ENCODE data around the gene WDFY2.

WDFY2 gene

DNA sequence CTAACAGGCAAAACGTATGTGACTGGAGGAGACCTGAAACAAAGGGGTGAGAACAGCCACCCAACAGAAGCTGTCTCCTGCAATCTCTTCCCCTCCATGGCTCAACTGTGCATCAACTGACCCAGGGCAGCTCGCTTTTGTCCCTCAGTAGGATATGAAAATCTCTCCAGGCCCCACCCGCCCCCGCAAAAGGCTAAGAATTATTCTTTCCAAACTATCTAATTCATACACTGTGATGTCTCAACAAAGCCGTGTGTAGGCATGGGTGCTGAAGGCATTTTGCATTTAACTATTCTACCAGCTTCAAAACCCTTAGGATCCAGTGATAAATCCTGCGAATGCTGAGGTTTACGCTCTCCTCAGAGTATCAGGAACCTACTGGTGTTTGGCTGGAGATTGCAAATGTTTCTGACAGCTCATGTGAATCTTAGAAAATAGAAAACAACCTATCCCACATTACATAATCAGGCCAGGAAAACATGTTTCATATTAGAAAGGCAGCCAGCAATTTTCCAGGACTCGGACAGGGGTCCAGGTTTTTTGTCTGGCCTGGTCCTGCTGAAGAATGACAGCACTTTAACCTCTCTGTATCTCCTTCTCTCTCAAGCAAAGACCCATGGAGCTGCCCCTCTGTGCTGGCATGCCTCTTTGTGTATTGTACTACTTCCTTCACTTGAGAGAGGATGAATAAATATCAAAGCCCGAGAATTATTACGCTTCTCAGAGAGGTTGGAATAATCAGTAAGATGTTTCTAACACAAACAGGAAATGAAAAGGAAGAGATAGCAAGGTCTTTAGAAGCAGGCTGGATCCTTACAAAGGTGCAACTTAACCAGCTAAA is 202.4 kb downstream of the WDFY2 start:
- no peak for DNase-seq

DNA sequence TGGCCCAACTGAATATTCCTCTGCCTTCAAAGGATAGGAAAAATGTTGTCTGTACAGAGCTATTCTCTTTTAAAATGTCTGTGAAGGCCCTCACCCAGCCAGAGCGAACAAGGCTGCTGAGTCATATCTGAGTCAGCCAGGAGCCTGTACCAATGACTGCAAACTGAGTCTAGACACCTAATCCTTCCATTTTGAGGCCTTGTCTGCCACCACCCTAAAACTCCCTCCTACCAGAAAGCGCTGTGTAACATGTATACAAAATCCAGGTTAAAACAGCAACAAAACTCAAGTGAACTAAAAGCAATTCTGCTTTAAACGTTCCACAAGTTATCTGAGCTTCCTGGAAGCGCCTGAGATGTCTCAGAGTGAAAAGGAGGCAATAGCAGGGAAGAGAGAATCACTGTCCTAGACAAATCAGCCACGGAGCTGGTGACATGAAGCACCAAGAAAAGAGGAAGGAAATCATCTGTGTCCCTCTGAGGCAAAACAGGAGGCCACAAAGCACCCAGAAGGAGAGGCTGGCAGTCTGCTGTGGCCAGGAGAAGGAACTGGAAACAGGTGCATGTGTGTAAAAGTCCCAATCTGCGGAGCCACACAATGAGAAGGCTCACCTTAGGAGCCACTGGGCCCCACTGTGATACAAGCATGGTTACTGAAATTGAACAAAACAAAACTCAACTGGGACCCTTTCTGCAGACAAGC is 209.5 kb downstream of the WDFY2 start:
- DNase-seq: peak in 19 of 56 donors; percentile 9 to 68 (median 38)

DNA sequence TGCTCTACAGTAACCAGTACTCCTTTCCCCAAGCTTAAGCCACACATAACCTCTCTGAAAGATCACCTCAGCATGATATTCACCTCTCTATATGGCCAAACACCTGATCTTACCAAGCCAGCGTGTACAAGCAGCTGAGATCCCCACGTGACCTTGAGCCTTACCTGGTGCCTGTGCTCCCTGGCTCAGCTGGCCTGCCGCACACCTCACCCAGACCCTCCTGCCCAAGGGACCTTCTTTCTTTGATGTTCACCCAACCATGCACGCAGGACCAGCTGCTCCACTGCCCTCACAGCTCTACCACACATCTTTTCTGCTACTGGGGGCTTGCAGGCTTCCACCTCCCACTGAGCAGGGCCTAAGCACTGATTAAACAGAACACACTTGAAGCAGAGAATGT is 210.7 kb downstream of the WDFY2 start:
- no peak for DNase-seq

DNA sequence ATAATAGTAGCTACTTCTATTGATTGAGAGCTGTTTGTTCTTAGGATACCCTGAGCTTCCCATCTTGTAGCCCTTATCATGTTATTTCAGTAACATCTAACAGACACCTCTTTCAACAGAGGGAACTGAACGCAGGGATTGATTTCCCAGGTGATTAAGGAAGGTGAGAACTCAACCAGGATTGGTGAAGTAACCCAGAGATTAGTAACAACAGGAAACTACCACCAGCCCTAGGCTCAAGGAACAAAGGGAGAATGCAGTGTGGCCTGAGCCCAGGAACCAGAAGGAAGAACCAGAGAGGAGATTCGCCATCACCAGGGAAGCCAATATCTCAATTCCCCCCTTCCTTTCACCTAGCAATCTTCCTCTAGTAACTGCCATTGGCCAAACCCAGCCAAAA is 211.2 kb downstream of the WDFY2 start:
- no peak for DNase-seq

DNA sequence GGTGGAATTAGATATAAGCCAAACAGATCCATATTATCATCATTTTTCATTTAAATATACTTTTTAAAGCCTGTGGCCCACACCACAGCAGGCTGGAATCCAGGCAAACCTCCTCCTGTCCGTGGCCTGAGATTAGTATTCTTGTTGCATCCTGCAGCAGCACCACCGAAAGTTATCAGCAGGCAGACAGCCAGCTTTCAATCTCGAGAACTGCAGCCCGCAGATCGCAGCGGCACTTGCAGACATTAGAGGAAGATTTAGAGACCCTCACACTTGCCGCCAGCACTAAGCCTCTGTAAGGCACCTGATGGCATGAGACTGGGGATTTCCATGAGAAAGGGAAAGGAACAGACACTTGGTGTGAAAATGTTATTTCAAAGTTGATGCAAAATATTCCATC is 212.3 kb downstream of the WDFY2 start:
- DNase-seq: no peak

DNA sequence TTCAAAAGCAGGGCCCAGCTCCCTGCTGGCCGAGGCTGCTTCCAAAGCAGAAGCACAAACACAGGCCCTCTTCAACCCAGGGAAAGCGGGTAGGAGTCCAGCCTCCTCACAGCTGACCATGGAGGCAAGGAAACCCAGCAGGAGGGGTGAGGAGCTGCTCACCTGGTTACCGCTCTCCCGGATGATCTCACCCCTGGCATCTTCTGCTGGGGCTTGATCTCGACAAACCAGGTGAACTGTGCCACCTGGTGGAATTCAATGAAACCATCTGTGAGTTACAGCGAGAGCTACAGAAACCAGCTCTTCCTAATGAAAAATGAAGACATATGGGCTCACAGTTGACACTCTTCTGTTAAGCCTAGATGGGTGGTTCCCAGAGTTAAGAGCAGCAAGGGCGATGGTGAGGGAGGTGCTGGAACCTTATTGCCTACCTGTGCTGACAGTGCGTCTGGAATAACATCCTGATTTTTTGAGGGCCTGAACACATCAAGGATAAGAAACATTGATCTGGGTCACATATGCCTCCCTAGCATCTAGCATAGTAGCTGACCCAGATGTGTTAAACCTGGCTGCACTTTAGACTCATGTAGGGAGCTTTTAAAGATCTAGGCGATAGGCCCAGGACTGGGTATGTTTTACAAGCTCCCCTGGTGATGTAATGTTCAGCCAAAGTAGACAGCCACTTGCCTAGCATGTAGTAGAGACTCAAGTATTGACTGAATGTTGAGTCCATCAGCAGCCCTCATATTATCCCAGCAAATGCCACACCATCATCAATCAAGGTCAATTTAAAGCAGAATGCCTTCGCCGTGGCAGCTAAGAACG is 213.6 kb downstream of the WDFY2 start:
- peak in 30 of 56 donors; percentile 7 to 73 (median 32) for DNase-seq

DNA sequence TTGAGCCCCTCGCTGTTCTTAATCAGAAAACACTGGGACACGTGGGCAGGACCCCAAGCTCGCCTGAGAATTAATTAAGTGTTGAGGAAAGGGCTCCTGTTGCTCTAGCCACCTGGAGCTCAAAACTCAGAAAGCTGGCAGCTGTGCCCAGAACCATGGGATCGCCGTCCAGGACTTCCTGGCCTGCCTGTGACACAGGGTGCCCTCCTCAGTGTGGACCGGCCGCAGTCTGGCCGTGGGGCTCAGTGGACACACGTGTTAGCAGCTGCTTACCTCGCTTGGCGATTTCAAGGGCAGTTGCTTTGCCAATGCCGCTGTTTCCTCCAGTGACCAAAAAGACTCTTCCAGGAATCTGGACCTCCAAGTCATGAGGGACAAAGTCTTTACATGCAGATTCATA is 215.0 kb downstream of the WDFY2 start:
- DNase-seq: no peak

DNA sequence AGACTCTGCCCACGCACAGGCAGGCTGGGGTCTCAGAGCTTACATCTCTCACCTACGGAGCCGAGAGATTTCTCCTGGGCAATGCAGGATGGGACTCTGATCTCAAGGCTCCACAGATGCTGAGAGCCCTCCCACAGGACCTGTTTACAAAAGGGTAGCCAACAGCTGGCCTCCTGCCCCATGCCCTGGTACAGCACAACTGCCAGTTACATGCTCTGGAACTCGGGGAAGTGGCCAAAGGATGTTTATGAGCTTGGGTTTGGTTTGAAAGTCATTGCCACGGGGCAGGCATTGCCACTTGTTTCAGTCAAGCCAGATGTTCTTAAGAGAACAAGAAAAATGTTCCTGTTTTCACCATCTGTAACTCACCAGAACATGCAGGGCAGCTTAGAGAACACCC is 216.2 kb downstream of the WDFY2 start:
- DNase-seq: peak in 1 of 56 donors; percentile 34

DNA sequence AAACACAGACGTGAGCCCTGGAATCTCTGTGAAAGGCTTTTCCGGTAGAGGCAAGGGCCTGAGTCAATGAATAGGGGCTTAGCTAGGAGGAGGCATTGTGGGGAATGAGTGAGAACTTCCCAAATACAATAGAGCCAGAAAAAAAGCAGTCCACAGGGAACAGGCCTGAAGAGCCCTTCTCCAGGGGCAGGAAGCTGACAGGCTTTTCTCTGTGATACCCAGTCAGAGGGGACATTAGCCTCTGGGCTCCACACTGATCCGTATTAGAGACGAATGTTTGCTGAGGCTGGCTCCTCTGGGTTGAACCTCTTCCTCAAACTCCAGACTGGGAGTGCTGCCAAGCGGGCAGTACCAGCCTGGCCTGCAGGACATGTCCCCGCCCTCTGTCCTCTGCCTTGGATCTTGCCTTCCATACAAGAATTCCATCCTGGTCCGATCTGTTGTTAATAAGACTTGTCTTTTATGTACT is 217.4 kb downstream of the WDFY2 start:
- DNase-seq: peak in 51 of 56 donors; percentile 21 to 85 (median 55)

DNA sequence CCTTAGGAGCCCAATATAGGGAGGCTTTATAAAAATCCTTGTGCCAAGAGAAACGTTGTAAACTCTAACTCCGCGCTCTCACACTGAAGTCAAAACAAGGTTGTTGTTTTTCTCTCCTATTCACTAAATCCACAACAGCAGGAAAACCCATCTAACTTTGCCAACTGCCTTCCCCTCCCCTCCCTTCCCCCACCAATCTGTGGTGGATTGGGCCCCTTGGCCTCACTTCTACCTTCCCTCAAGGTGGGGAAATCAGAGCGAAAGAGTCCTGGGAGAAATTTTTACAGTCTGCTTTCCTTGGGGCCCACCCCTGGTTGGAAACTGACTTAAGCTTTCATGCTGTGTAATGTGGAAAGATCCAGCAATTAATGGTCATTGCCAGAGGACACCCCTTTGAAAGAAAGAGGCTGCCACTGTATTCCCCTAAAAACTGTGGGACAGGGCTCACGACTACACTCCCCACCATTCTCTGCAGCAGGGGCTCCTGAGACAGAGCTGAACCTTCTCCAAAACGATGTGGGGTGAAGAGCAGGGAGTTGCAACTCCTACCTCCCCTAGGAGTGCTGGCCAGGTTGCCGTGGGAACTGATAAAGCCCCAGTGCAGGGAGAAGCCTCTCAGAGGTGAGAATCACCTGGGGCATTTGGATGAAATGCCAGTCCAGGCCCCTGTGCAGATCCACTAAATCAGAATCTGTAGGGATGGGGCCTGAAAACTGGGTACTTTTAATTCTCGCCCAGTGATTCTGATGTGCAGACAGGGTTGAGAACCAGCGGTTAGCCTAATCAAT is 218.6 kb downstream of the WDFY2 start:
- peak in 9 of 56 donors; percentile 17 to 56 (median 39) for DNase-seq

DNA sequence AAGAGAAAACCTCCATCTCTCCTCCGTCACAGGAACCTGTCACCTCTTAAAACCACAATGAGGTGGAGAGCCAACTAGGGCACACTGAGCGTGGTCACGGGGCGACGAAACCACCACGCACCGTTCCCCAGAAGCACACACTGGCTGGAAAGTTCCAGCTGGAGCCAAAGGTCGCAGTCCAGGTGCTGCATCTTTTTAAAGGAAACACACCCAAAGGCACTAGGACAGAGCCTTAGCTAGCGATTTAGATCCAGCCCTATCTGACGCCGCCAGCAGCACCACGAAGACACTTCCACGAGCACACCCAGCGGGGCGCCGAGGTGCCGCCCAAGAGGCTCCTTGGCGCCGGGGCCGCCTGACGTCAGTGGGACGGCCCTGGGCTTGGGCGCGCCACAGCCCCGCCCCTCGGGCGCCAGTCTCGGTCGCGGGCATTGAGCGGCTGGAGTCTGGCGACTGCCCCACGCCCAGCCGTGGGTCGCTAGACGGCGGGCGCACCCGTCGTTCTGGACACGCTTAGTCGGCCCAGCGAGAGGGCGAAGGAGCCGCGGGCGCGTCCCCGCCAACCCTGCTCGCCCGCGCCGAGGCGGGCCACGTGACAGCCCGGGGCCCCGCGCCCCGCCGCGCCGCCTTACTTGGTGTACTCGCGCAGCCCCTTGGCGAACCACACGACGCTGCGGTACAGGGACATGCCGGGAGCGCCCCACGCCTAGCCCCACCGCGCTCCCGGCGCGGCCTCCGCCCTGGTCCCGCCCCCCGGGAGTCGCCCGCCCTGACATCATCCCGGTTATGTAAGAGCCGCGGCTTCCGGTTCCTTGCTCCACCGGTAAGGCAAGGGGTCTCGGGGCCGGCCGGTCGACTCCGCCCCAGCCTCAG is 219.4 kb downstream of the WDFY2 start, which contains the start of gene DHRS12:
TSS of gene DHRS12 (minus strand) at position 742 of the 873 bp plus-strand sequence. CDS start 4,504 bp downstream, outside the sequence.
- peak; percentile 44 to 97 (median 88) for DNase-seq

DNA sequence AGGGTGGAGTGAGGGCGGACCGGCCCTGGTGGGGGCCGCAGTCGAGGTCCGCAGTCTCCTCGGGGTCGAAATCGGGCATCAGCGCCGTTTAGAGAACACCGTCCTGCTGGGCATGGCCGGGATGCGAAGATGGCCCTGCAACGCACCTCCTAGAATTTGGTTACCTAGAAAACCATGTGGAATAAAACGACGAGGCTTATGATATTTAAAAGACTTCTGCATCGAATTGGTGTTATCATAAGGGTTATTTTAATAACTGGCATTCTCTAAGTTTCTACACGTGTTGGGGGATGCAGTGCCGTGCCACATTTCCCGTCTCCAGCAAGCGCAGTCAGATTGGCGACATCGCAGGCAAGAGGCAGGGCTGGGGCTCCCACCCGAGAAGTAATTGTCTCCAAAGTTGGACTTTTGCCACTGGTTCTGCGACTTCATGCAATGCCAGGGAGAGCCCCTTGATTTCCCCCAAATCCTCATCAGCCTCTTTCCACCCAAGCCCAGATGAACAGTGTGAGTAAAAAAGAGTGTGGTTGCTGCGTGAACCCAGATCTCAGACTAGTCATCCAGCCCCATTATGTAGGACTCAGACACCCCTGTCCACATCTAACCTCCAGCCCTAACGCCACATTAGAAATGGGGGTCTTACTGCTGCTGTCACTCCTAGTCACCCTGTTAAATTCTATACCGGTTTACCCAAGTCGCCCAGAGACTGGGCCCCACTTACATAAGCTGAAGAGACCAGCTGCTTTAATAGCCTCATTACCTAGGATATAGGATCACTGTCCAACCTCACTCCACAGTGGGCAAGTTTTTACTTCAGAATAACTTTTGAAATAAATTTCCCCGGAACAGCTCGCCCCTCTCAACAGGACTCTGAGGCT is 220.3 kb downstream of the WDFY2 start:
- peak in 39 of 56 donors; percentile 18 to 76 (median 55) for DNase-seq

DNA sequence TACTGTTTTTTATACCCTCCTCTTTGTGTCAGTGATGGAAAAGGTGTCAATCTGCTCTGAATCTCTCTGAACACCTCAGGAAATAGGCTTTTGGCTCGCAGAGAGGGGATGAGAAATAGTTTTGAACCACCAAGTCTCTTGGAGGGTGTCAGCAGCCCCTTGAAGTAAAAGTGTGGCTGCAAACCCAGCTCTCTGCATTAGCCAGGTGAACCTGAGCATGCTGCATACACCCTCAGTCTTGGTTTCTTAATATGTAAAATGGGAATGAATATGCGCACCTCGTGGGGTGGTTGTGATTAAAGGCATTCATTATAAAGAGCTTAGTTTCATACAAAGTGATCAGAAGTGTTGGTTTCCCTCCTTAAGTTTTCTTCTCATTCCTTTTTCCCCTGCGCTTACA is 221.1 kb downstream of the WDFY2 start:
- DNase-seq: peak in 1 of 56 donors; percentile 12

DNA sequence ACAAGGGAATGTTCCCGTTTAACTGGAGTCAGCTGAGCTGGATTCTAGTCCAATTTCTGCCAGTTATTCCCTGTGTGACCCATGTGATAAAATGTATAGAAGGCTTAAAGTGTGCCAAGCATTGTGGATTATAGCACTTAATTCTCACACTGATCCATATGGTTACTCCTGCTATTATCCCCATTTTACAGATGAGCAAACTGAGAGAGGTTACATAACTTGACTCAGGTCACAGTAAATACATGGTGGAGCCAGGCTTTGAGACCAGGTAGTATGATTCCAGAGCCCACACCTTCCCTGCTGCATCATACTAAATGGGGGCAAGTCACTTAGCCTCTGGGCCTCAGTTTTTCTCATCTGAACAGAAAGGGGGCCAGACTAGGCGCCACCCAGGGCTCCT is 221.7 kb downstream of the WDFY2 start:
- no peak for DNase-seq

DNA sequence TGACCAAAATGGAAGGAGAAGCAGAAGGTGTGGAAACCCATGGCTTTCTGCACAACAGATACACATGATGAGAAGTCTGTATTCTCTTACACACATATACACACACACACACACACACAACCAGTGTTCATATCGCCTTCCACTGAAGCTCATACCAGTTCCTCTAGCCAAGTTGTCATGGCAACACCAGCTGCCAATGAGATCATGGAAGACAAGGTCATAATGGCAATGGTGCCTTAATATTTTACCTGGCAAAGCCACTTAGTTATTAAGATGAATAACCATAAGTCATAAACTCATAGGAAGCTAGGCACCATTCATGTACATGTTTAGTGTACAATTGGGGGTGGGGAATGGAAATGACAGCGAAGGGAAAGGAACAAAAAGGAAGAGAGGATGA is 222.3 kb downstream of the WDFY2 start:
- DNase-seq: peak in 12 of 56 donors; percentile 7 to 63 (median 26)

DNA sequence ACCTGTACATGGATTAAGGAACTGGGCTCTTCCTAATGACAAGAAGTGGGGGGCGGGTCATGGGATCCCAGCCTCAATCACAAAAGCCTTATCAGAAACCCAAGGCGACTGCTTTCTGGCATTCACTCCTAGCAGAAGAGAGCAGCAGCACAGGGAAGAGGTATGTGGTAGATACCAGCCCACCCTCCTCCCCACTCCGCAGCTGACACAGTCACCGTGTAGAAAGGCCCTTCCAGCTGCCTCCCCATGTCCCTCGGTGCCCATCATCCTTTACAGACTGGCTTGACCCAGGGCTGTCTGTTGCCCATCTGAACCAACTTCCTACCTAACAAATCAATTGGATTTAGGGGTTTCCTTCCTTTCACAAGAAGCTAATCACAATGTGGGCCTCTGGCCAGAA is 222.8 kb downstream of the WDFY2 start:
- DNase-seq: no peak

DNA sequence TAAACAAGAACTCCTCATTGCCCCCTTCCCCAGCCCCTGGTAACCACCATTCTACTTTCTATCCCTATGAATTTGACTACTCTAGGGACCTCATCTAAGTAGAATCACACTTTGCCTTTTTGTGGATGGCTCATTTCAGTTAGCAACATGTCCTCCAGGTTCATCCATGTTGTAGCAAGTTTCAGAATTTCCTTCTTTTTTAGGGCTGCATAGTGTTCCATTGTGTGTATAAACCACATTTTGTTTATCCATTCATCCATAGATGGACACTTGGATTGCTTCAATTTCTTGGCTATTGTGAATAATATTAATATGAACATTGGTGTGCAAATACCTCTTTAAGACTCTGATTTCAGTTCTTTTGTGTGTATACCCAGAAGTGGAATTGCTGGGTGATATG is 224.5 kb downstream of the WDFY2 start:
- no peak for DNase-seq

DNA sequence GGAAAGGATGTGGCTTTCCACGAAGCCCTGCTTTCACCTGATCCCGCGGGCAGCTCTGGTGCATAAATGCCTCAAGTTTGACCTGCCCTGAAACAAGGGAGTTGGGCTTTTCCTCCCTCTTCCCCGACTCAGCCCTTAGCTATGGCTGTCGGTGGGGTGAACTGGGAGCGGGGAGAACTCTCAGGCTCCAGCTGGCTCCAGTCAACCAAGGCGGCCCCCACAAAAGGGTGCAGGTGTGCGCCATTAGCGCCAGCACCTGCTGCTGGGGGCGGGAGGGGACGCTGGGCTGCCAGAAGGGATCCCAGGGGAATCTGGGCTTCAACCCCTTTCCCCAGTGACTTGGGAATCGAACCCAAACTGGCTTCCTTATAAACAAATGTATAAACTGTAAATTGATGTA is 226.8 kb downstream of the WDFY2 start:
- no peak for DNase-seq
